ENCODE measurements around the gene PRDX2.
A peak's percentile ranks its signal among the peaks of the same experiment; 100 is the strongest.
"Not testable (repeated sequence)": the region's sequence is repeated elsewhere in the genome, so short reads cannot be mapped to it uniquely, and the experiment has no call there.

Gene PRDX2

DNA sequence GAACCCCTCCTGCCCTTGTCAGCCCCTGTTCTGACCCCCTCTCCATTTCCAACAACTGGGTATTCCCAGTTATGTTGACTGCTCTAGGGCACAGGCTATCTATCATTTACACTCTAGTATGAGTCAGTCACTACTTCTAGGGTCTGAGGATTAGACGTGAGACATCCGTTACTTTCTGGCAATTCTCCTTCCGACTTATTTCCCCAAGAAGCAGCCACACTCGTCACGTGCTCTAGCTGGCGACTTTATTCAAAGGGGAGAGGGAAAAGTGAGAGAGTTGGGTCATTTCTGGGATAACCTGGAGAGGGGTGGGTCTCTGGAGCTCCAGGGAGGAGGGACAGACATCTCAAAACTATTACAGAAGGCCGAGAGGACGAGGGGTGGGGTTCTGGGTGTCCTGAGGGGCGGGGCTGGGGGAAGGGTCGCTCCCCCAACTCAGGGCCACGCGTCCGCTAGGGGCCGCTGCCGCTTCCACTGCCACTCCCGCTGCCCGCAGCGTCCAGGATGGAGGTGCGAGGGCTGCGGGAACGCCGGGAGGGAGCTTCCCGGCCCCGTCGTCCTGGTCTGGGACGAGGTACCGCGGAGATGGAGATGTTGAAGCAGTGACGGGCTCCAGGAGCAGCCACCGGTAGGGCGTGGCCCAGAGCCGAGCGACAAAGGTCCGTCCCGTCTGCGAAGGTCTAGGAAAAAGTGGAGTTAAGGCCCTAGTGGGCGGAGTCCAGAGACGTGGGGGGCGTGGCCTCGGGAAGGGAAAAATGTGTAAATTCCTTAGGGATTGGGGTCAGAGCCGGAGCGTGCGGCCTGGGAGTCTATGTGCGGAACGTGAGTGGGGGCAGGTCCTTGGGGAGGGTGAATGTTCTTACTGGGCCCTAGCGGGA lies 23.9 kb upstream of the PRDX2 start:
- no peak for DNase-seq (ENCODE audit: low read depth, low spot score)

DNA sequence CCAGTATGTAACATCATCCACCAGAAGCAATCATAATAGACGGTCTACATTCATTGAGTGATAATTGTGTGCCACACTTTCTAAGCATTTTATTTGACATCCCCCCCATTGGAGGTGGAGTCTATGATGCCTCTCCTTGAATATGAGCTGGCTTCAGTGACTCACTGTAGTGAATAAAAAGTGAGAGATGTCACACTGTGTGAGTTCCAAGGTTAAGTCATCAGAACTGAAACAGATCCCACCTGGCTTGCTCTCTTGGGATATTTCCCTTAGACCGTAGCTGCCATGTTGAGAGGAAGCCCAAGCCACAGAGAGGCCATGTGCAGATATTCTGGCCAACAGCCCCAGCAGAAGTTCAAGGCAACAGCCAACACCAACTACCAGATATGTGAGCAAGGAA lies 20.2 kb upstream of the PRDX2 start:
- no peak for DNase-seq (ENCODE audit: low read depth, low spot score)

DNA sequence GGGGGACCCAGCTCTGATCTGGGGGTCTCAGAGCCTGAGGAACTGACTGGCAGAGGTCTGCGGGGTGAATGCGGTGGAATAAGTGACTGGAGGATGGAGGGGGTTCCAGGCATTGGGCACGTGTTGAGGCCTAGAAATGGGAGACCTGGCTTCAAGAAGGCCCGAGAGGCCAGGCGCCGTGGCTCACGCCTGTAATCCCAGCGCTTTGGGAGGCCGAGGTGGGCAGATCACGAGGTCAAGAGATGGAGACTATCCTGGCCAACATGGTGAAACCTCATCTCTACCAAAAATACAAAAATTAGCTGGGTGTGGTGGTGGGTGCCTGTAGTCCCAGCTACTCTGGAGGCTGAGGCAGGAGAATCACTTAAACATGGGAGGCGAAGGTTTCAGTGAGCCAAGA lies 16.2 kb upstream of the PRDX2 start:
- not testable (repeated sequence) for DNase-seq (ENCODE audit: low read depth, low spot score)

DNA sequence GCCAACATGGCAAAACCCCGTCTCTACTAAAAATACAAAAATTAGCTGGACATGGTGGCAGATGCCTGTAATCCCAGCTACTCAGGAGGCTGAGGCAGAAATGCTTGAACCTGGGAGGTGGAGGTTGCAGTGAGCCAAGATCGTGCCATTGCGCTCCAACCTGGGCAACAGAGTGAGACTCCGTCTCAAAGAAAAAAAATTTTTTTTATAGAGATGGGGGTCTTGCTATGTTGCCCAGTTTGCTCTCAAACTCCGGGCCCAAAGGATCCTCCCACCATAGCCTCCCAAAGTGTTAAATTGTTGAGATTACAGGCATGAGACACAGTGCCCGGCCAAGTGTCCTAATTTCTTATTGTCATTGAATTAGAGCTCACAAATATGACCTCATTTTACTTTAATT lies 15.6 kb upstream of the PRDX2 start:
- not testable (repeated sequence) for DNase-seq (ENCODE audit: low read depth, low spot score)

DNA sequence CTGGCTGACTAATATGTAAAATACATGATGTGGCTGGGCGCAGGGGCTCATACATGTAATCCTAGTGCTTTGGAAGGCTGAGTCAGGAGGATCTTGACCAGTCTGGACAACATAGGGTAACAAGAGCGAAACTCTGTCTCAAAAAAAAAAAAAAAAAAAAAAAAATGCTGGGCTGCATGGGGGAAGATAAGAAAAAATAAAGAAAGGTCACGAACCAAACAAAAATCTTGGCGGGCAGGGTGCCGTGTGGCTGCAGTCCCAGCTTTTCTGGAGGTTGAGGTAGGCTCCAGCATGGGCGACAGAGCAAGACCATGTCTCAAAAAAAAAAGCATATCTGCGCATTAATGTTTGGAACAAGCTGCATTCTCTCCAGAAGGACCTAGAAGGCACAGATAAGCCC lies 13.5 kb upstream of the PRDX2 start:
- no peak for DNase-seq (ENCODE audit: low read depth, low spot score)

DNA sequence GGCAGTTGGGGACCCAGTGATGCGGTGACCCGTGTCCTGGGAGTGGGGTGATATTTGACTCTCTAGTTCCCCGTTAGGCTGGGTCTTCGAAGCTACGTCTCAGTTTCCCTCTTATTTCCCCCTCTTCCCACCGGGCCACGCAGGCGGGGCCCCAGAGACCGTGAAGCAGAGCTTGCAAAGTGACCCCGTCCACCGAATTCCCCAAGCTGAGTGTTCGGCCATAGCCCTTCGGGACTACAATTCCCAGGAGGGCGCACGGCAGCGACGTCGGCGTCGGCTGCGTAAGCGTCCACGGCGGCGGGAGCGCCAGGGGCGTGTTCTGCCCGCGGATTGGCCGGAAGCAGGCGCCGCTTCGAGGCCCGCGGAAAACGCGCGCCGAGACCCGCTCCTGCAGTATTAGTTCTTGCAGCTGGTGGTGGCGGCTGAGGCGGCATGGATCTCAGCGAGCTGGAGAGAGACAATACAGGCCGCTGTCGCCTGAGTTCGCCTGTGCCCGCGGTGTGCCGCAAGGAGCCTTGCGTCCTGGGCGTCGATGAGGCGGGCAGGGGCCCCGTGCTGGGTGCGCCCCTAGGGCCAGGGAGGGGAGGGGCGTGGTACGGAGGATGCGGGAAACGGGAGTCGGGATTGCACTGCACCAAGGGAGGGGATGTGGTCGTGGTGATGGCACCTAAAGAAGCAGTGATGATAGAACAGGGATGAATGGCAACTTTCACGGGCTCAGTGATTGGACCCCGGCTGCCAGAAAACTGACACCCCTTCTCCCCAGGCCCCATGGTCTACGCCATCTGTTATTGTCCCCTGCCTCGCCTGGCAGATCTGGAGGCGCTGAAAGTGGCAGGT lies 4.9 kb upstream of the PRDX2 start, which contains the start of gene RNASEH2A:
Gene RNASEH2A, plus strand, starts transcription at position 343 of the 840 bp plus-strand sequence. Its CDS starts 90 bp downstream, at position 433.
- DNase-seq (ENCODE audit: low read depth, low spot score): peak; percentile 64

DNA sequence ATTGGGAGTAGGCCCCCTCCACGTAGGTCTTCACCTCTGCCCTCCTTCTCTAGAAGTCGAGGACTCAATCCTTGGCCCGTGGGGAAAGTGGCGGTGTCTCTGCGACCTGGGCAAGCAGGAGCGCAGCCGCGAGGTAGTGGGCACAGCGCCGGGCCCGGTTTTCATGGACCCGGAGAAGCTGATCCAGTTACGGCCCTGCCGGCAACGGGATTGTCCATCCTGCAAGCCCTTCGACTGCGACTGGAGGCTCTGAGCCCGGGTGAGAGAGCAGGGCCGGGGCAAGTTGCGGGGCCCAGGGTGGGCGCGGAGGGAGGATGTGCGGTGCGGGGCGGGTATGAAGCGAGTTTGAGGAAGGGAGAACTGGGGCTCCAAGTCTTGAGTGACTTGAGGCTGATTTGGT lies 2.5 kb upstream of the PRDX2 start:
- DNase-seq (ENCODE audit: low read depth, low spot score): no peak

DNA sequence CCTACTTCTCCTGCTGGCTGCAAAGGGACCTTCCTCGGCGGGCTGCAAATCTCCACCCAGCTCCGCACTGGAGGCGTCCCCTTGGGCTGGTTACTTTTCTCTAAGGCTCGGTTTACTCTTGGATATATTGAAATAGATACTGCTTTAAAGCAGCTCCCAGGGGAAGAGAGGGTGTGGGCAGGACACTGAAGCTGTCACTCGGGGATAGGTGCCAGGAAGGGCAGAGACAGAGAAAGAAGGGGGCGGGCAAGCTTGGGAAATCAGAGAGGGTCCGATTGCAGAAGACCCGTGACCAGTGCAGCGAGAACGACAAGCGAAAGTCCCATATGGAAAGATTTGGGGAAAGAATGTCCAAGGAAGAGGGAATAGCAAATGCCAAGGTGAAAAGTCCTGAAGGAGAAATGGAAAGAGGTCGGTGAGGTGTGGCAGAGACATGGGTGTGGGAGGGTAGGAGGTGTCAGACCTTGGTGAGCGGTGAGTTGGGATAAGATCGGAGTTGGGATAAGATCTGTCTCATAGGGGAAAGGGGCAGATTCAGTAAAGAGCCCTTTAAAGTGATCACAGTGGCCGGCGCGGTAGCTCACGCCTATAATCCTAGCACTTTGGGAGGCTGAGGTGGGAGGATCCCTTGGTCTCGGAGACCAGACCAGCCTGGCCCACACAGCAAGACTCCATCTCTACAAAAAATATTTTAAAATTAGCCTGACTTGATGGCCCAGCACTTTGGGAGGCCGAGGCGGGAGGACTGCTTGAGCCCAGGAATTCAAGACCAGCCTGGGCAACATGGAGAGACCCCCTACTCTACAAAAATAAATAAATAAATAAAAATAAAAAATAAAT lies 887 bp upstream of the PRDX2 start:
- no peak for DNase-seq (ENCODE audit: low read depth, low spot score)

DNA sequence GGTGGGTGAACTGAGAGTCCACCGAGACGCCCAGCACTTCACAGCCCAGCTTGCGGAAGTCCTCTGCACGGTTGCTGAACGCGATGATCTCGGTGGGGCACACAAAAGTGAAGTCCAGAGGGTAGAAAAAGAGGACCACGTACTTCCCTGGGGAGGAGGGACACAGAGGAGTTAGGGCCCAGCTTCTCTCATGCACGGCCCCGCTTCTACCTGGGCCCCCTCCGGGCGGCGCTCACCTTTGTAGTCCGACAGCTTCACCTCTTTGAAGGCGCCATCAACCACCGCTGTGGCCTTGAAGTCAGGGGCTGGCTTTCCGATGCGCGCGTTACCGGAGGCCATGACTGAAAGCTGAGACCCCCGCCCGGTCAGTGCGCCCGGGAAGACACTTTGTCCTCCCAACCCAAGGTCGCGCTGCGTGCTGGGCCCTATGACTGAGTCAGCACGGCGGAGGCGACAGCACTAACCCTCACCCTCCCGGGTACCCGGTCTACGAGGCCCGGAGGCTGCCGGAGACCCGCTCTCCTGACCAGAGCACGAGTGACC lies 606 bp downstream of the PRDX2 start:
- DNase-seq (ENCODE audit: low read depth, low spot score): no peak

DNA sequence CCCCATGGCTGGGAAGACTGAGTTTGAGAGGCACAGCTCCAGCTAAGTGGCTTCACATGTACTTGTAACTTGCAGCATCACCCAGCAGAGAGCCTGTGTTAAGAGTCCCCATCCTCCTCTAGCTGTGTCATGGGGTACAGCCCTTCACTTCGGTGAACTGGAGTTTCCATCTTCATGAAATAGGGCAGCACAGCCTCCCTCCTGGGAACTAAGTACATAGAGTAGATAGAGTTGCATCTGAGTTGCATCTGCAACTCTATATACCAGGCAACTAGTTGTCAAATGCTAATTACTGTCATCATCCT lies 1.2 kb downstream of the PRDX2 start:
- DNase-seq (ENCODE audit: low read depth, low spot score): no peak

DNA sequence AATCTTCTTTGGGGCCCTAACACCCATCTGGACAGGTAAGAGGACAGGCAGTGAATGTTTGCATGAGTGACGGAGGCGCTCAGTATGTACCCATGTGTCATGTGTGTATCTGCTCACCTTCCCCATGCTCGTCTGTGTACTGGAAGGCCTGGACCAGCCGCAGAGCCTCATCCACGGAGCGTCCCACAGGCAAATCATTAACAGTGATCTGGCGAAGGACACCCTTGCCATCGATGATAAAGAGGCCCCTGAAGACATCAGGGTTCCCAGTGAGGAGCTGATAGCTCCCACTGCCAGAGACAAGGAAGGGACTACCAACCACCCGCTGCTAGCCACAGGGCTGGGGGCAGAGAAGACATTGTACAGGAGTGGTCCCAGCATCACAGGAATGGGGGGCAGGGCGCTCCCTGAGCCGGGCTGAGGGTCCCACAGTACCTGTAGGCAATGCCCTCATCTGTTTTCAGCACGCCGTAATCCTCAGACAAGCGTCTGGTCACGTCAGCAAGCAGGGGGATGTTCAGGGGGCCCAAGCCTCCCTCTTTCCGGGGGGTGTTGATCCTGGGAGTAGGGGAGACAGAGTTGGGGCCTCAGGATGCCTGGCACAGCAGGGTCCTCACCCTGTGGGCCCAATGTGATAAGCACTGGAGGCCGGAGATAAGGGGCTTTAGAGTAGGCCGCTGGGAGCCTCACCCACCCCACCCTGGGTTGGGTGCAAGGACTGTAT lies 1.7 kb downstream of the PRDX2 start:
- no peak for DNase-seq (ENCODE audit: low read depth, low spot score)

DNA sequence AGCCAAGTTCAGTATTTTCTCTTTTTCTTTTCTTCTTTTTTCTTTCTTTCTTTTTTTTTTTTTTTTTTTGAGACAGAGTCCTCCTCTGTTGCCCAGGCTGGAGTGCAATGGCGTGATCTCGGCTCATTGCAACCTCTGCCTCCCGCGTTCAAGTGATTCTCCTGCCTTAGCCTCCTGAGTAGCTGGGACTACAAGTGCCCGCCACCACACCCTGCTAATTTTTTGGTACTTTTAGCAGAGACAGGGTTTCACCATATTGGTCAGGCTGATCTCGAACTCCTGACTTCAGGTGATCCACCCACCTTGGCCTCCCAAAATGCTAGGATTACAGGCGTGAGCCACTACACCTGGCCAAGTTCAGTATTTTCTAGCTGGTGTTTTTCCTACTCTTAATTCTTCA lies 4.0 kb downstream of the PRDX2 start:
- DNase-seq (ENCODE audit: low read depth, low spot score): not testable (repeated sequence)

DNA sequence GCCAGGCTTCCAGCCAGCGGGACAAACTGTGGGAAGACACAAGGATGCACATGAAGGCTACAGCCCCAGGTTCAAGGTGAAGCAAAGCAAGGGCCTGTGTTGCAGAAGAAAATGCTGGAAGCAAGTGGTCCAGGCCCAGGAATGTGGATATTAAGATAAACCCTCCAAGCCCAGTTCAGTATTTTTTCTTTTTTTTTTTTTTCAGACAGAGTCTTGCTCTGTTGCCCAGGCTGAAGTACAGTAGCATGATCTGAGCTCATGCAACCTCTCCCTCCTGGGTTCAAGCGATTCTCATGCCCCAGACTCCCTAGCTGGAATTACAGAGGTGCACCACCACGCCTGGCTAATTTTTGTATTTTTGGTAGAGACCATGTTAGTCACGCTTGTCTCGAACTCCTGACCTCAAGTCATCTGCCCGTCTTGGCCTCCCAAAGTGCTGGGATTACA lies 4.4 kb downstream of the PRDX2 start:
- no peak for DNase-seq (ENCODE audit: low read depth, low spot score)

DNA sequence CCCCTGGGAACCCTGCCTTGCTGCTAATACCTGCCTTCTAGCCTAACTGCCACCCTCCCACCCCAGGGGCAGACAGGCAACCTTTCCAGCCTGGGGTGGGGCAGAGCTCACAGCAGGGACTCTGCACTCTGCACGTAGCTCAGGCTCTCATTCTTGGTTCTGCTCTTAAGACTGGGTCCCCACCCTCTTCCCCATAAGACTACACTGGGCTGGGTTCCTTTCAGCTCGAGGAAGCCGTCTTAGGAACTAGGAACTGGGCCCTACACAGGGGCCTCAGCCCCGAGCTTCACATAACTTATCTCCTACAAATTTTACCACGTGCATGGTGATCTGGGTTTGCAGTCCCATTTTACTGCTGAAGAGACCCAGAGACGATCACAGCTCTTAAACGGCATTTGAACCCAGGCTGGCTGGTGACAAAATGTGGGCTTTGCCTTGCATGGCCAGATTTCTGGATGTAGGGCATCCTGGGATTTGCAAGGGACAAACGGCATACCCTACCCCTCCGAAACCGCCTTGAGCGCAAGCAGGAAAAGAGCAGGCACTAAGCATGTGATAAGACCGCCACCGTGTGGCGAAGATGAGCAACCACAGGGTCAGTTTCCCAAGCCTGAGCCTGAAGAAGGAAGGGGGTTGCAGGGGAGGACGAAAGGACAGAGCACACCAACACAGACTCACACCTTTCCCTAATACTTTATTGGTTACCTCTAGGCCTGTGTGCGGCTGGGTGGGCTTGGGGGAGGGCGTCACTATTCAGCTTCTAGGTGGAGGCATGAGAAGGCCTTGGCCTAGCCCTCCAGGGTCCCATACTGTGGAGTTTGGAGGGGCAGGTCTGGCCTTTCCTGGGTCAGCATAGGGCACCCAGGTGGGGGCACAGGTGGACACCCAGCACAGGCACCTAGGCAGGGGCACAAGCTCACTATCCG lies 5.2 kb downstream of the PRDX2 start:
- peak; percentile 56 for DNase-seq (ENCODE audit: low read depth, low spot score)

DNA sequence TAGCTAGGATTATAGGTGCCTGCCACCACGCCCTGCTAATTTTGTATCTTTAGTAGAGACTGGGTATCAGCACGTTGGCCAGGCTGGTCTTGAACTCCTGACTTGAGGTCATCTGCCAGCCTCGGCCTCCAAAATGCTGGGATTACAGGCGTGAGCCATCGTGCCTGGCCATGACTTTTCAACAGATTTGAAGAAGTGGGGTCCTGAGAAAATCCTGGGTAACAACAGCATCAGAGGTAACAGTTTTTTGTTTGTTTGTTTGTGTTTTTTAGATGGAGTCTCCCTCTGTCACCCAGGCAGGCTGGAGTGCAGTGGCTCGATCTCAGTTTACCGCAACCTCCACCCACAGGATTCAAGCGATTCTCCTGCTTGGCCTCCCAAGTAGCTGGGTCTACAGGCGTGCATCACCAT lies 6.6 kb downstream of the PRDX2 start:
- DNase-seq (ENCODE audit: low read depth, low spot score): no peak

DNA sequence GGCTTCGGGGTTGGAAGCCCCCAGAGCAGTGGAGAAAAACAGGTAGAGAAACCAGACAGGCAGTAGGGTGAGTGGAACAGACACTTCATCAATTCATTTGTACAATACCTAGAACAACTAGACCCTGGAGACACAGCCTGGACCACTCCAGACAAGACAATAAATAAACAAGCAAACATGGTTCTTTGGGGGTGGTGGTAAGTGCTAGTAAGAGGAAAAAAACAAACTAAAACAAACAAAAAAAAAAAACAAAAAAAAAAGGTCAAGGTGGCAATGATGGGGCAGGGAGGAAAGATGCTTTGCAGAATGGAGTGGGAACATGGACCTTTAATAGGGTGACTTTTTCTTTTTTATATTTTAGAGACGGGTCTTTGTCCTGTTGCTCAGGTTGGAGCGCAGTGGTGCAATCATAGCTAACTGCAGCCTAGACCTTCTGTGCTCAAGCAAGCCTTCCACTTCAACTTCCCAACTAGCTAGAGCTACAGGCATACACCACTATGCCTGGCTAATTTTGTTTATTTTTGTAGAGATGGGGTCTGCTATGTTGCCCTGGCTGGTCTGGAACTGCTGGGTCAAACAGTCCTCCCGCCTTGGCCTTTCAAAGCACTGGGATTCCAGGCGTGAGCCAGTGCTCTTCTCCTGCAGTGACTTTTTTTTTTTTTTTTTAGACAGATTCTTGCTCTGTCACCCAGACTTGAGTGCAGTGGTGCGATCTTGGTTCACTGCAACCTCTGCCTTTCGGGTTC lies 7.2 kb downstream of the PRDX2 start:
- no peak for DNase-seq (ENCODE audit: low read depth, low spot score)

DNA sequence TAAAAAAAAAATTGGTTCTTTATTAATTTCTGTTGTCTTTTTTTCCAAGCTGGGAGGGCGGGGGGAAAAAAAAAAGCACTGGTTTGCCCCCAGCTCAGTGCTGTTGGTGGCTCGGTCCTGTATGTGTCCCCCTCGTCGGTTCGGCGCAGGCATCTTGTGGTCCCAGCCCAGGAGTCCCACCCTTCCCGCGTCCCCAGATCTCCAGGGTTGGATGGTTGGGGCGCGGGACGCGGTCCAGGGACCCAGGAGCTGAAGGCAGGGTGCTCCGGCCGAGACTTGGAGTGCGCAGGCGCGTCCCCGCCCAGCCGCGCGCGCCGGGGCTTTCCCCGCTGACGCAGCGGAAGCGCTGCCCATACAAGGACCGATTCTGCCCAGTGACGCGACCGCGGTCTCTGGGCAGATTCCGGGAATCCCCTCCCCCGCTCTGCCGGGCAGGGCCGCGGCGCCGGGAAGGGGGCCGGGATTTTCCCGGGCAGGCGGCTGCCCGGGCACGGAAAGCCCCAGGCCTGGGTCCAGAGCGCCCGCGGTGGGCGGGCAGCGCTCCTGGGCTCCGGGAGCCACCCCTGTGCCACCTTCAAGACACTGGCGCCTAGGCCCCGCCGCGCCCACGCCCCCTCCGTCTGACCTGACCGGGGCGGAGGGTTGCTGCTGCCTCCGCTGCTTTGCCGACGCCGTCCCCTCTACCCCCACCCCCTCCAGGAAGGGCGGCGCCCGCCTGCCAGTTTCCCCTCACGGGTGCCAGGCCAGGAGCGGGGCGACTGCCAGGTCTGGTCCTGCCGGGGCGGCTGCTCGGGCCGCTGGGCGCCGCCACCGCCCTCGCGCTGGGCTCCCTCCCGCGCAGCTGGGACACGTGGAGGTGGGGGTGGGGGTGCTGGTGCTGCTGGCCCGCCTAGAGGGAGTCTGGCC lies 8.1 kb downstream of the PRDX2 start:
- peak; percentile 76 for DNase-seq (ENCODE audit: low read depth, low spot score)

DNA sequence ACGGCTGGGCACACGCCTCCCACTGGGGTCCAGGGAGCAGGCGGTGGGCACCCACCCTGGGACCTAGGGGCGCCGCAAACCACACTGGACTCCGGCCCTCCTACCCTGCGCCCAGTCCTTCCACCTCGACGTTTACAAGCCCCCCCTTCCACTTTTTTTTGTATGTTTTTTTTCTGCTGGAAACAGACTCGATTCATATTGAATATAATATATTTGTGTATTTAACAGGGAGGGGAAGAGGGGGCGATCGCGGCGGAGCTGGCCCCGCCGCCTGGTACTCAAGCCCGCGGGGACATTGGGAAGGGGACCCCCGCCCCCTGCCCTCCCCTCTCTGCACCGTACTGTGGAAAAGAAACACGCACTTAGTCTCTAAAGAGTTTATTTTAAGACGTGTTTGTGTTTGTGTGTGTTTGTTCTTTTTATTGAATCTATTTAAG lies 8.7 kb downstream of the PRDX2 start:
- DNase-seq (ENCODE audit: low read depth, low spot score): no peak

All from activated naive CD8-positive, alpha-beta T cell treated with anti-CD3 and anti-CD28 coated beads, Interleukin-2, amount 50 U/mL, for 16 hours (primary cell).